B cell (primary cell): ENCODE data around the gene RBM17. TPM values are rescaled to one million over a fixed set of nuclear protein-coding genes. Genes with fewer than 3 reads are reported as not detected.
A peak's percentile ranks its signal among the peaks of the same experiment; 100 is the strongest.

ENCODE experiments used
- ATAC-seq: fragments of 200-7000 bp; cut with Tn5 transposase; one replicate; pipeline ENCODE4 v1.10.0; 2021; ENCODE audit warnings: low read depth, mild to moderate bottlenecking, moderate number of reproducible peaks, moderate library complexity
- CTCF ChIA-PET: fragments of 350-600 bp; sonication (Branson Sonifier 250); formaldehyde crosslinking; loops from one replicate; lab custom pipeline; 2021; ENCODE audit warnings: antibody characterized with exemption, inconsistent platforms; lab: Charles Lee
- POLR2A ChIA-PET: fragments of 350-600 bp; sonication (Branson Sonifier 250); formaldehyde crosslinking; loops from one replicate; lab custom pipeline; 2021; ENCODE audit warnings: antibody characterized with exemption; lab: Charles Lee
- DNase-seq: peaks from one replicate; pipeline ENCODE4 v3.0.0; 2013
- H2AFZ ChIP-seq: 2 replicates; pipeline ENCODE4 v1.6.1; 2012; ENCODE audit warnings: mild to moderate bottlenecking, low read depth, low read length; ENCODE audit not compliant: insufficient read depth, poor library complexity, severe bottlenecking
- H3K27ac ChIP-seq, 2 donors: 1 replicate in 1 of 2; 2 replicates in 1 of 2; pipeline ENCODE4 v1.5.1; 2012 to 2013; ENCODE audit warnings: low read length in 2 of 2, mild to moderate bottlenecking in 2 of 2, moderate library complexity in 1 of 2
- H3K27me3 ChIP-seq, 4 experiments: fragments of 200-600 bp in 1 of 4; sonication (generic) in 1 of 4; replicated peaks in 1 of 4; 1 replicate in 2 of 4; 2 replicates in 2 of 4; pipeline versions ENCODE4 v1.6.1 to v1.7.0; 2013 to 2016; ENCODE audit warnings: low read length in 3 of 4, mild to moderate bottlenecking in 2 of 4, mixed read lengths in 1 of 4, moderate library complexity in 1 of 4; ENCODE audit not compliant: insufficient read depth in 4 of 4, control insufficient read depth in 3 of 4; ENCODE audit errors: control extremely low read depth in 1 of 4
- H3K36me3 ChIP-seq, 2 experiments: replicated peaks in 1 of 2; 1 replicate in 1 of 2; 2 replicates in 1 of 2; pipeline versions ENCODE4 v1.6.1 to v1.7.1; 2013; ENCODE audit warnings: low read length in 1 of 2; ENCODE audit not compliant: insufficient read depth in 2 of 2, control insufficient read depth in 1 of 2; ENCODE audit errors: control extremely low read depth in 1 of 2, extremely low read depth in 1 of 2
- H3K4me1 ChIP-seq, 2 donors: fragments of 200-600 bp in 1 of 2; sonication (generic) in 1 of 2; 1 replicate in 1 of 2; 2 replicates in 1 of 2; pipeline versions ENCODE4 v1.5.1 to v1.6.1; 2013 to 2017; ENCODE audit warnings: low read length in 2 of 2; ENCODE audit not compliant: control insufficient read depth in 2 of 2, insufficient read depth in 2 of 2
- H3K4me2 ChIP-seq: replicated peaks from 2 replicates; pipeline ENCODE3; 2012; ENCODE audit warnings: mild to moderate bottlenecking, low read depth, low read length; ENCODE audit not compliant: poor library complexity, severe bottlenecking
- H3K4me3 ChIP-seq, 5 experiments: fragments of 200-600 bp in 1 of 5; sonication (generic) in 1 of 5; 1 replicate in 3 of 5; 2 replicates in 2 of 5; pipeline versions ENCODE4 v1.5.1 to v1.7.0; 2011 to 2016; ENCODE audit warnings: low read length in 4 of 5, mild to moderate bottlenecking in 4 of 5, low read depth in 2 of 5, control low read depth in 1 of 5, moderate library complexity in 1 of 5; ENCODE audit not compliant: insufficient read depth in 1 of 5; ENCODE audit errors: control extremely low read depth in 1 of 5, extremely low read depth in 1 of 5
- H3K79me2 ChIP-seq: fragments of 200-600 bp; sonication (generic); one replicate; pipeline ENCODE4 v1.6.0; 2016; ENCODE audit warnings: low read length; ENCODE audit not compliant: control insufficient read depth, insufficient read depth
- H3K9ac ChIP-seq: fragments of 200-600 bp; sonication (generic); 2 replicates; pipeline ENCODE4 v1.6.1; 2017; ENCODE audit warnings: mild to moderate bottlenecking, low read length, moderate library complexity
- H3K9me3 ChIP-seq, 3 donors: one replicate each; pipeline versions ENCODE4 v1.6.1 to v1.7.1; 2013; ENCODE audit warnings: low read length in 2 of 3; ENCODE audit not compliant: control insufficient read depth in 2 of 3, insufficient read depth in 1 of 3; ENCODE audit errors: control extremely low read depth in 1 of 3
- H4K20me1 ChIP-seq: 2 replicates; pipeline ENCODE4 v1.6.0; 2012; ENCODE audit warnings: mild to moderate bottlenecking, low read length; ENCODE audit not compliant: insufficient read depth, control insufficient read depth, poor library complexity, severe bottlenecking
- H3K27ac Mint-ChIP-seq: one replicate; pipeline ENCODE4 v1.8.0; 2021; ENCODE audit warnings: mixed read lengths
- H3K27me3 Mint-ChIP-seq: one replicate; pipeline ENCODE4 v1.8.0; 2021; ENCODE audit warnings: mixed read lengths
- H3K4me1 Mint-ChIP-seq: one replicate; pipeline ENCODE4 v1.8.0; 2021; ENCODE audit warnings: mixed read lengths
- H3K4me3 Mint-ChIP-seq: one replicate; pipeline ENCODE4 v1.8.0; 2021; ENCODE audit warnings: mixed read lengths
- H3K9me3 Mint-ChIP-seq: one replicate; pipeline ENCODE4 v1.8.0; 2022; ENCODE audit warnings: mixed read lengths; ENCODE audit not compliant: insufficient read depth
- EZH2 ChIP-seq: IDR thresholded peaks from 2 replicates; pipeline ENCODE4 v1.6.1; 2012; ENCODE audit warnings: borderline replicate concordance, low read depth, mild to moderate bottlenecking, moderate library complexity, low read length; ENCODE audit not compliant: insufficient read depth, poor library complexity, severe bottlenecking
- WGBS: methylation state at CpG from one replicate; pipeline ENCODE4 v1.1.5; 2013; ENCODE audit warnings: missing lambda C conversion rate; ENCODE audit not compliant: insufficient coverage; 5-methylcytosine and 5-hydroxymethylcytosine counted together
- intact Hi-C: fragments of 100-400 bp; cut with micrococcal nuclease; formaldehyde crosslinking; loops from one replicate; pipeline ENCODE4 v1.10.0; 2022
- polyA plus RNA-seq: library from polyadenylated mRNA; depleted of rRNA; stranded (reverse); fragments of >200 nt; gene quantifications from 2 replicates; pipeline ENCODE4 v1.2.3, GENCODE V29; 2012
- total RNA-seq, 2 donors: library from RNA; stranded (reverse); fragments of 120-200 nt in 1 of 2; gene quantifications; 1 replicate in 1 of 2; 2 replicates in 1 of 2; pipeline versions ENCODE4 v1.2.3 to v1.2.4, GENCODE V29; 2013 to 2022
- TF ChIP-seq, protein P1 (sequence below): fragments of 200-600 bp; IDR thresholded peaks from one replicate; pipeline ENCODE4 v1.8.0; 2022; ENCODE audit warnings: antibody characterized with exemption, mild to moderate bottlenecking

Gene RBM17
- total and polyA plus RNA-seq, 2 donors (not counting 1 experiment from before 2014, with no cell fraction given): 34.7 to 168 TPM

DNA sequence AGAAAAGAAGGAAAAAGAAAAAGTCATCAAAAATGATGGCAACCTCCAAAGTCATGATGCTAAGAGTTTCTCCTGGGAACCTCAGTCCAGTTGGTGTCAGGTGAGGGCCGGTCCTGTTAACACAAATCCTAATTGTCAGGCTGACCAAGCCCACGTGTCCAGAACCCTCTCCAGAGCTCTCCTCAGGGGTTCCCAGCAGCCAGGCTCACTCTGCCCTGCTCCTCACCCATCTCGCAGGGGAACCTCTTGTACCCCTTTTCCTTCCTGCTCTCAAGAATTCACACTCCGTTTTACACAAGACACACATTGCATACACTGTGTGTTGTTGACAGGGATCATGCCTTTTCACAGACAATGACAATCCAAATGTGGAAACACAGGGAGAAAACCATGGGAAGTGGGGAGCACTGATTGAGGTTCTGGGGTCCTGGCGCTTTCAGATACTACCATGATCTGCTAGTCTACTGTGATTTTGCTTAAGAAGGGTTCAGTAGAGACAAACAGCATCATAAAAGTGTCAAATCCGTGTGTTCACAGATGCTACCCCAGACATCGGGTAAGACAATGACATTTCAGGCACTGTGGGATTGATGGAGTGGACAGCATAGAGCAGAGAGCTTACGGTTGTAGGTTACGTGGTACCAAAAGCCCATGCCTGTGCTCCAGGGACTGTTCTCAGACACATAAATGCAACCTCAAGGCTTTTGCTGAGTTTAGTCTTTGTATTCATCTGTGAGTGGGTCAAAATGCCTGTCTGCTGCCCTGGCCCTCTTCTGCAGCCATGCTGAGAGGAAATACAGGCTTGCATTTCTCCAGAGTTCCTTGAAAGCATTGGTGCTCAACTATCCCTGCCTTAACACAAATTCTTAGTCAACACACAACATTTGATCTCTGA lies 42.7 kb upstream of the RBM17 start:
- CTCF ChIA-PET: interaction anchor here (0.6 to 12.5 kb wide), 6 partner anchors 22 to 219 kb away, joined by 3 to 186 read pairs (median 4); no protein-coding TSS in a partner anchor
- H3K4me3 Mint-ChIP-seq: peak overlapping the region; percentile 82
- 70% methylated on average over 7 of the region's 9 CpGs for WGBS
- Histone ChIP-seq H3K36me3 (no peaks in the 10 kb centered on the region), H3K9me3 (no peaks in the 10 kb centered on the region), H3K79me2 (no peaks in the 10 kb centered on the region), H3K9ac (peak overlapping the region; percentile 41), H3K27me3 (no peaks in the 10 kb centered on the region), H3K4me1 (peaks cover 60 to 62% of the 10 kb centered on the region in 2 donors), H4K20me1 (no peaks in the 10 kb centered on the region), H3K4me2 (peak overlapping the region; percentile 58), H3K4me3 (peak overlapping the region in 1 of 5 experiments; percentile 30), H2AFZ (peak overlapping the region; percentile 48), H3K27ac (peak overlapping the region; percentile 21 to 69)
- ATAC-seq (no peak), DNase-seq (peak; percentile 3)
- peak overlapping the region; percentile 94 for H3K27ac Mint-ChIP-seq
- no peaks in the 10 kb centered on the region for H3K9me3 Mint-ChIP-seq
- H3K27me3 Mint-ChIP-seq: no peaks in the 10 kb centered on the region
- POLR2A ChIA-PET: interaction anchor here (0.6 to 1.0 kb wide), 2 partner anchors 39 to 96 kb away, joined by 3 to 4 read pairs; no protein-coding TSS in a partner anchor
- intact Hi-C loops: no loop called here
- TF ChIP-seq, protein P1, sequence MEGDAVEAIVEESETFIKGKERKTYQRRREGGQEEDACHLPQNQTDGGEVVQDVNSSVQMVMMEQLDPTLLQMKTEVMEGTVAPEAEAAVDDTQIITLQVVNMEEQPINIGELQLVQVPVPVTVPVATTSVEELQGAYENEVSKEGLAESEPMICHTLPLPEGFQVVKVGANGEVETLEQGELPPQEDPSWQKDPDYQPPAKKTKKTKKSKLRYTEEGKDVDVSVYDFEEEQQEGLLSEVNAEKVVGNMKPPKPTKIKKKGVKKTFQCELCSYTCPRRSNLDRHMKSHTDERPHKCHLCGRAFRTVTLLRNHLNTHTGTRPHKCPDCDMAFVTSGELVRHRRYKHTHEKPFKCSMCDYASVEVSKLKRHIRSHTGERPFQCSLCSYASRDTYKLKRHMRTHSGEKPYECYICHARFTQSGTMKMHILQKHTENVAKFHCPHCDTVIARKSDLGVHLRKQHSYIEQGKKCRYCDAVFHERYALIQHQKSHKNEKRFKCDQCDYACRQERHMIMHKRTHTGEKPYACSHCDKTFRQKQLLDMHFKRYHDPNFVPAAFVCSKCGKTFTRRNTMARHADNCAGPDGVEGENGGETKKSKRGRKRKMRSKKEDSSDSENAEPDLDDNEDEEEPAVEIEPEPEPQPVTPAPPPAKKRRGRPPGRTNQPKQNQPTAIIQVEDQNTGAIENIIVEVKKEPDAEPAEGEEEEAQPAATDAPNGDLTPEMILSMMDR: no peak
- TF ChIP-seq EZH2: no peak
- peaks cover 82% of the 10 kb centered on the region for H3K4me1 Mint-ChIP-seq
